Measurements from ENCODE around the gene C2orf74. TPM values are rescaled to one million over a fixed set of nuclear protein-coding genes. Genes with fewer than 3 reads are reported as not detected.

C2orf74 gene
- total and polyA plus RNA-seq, 9 of the 15 experiments (the other 6 are each of a cell fraction or from before 2014, with no cell fraction given), result not detected

DNA sequence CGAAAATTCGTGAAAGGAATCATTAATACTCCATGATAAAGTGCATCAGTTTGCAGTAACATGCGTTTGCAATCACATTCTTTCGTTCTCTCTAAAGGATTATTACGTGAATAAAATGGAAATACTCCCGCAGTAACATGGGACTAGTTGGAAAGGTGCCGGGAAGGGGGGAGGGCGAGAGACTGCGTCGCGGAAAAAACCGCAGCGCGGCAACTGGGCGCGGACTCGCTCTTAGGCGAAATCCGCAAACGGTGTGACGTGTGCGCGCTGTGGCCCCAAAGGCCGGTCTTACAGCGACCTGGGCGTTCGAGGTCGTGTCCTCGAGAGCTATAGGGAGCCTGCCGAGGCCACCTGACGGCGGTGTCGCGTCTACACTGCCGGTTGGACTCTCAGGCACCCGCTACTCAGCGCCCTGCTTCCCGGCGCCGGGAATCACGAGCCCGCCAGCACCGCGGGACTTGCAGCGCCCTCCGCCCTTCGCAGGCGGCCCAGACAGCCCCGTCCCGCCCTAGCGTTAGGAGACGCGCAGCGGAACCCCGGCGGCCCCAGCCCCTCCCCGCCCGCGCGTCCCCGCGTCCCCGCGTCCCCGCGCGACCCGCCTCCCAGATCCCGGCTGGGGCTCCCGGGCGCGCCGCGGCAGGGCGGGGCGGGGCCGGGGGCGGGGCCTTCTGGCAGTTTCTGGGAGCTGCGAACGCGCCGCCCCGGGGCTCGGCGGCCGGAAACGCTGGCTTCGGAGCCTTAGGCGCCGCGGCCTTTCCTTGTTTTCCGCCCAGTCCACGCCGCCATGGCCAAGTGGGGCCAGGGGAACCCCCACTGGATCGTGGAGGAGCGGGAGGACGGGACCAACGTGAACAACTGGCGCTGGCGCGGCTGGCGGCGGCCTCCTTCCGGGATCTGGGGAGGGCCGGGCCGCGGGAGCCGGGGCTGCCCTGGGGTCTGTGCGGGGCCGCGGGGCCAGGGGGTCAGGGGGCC, 15.1 kb downstream of the C2orf74 start (continued):
- TF ChIP-seq NFE2L1 (tag; IDR thresholded peaks at IDR 0.05; ENCODE audit: borderline replicate concordance, low read depth) (no peak), ELF1 (tag; IDR thresholded peaks at IDR 0.05) (peak; percentile 73), BCOR (IDR thresholded peaks at IDR 0.05) (0 out of 2 replicates have a peak, but pooled peaks have one; percentile 46), SOX6 (IDR thresholded peaks at IDR 0.05) (peak; percentile 56), POLR2G (IDR thresholded peaks at IDR 0.05; ENCODE audit: low read depth, low read length) (peak; percentile 94), NFXL1 (CRISPR knock-in tag; IDR thresholded peaks at IDR 0.05) (no peak), PPARD (CRISPR knock-in tag; IDR thresholded peaks at IDR 0.05) (no peak), SRSF1 (IDR thresholded peaks at IDR 0.05; ENCODE audit: low read depth, low read length) (no peak), PHTF2 (CRISPR knock-in tag; IDR thresholded peaks at IDR 0.05) (no peak), TAF15 (IDR thresholded peaks at IDR 0.05; ENCODE audit: low read depth, low read length) (no peak), PRPF4 (IDR thresholded peaks at IDR 0.05; ENCODE audit: insufficient read depth, low read depth, low read length, poor library complexity, severe bottlenecking) (no peak), XRCC4 (IDR thresholded peaks at IDR 0.05; ENCODE audit: extremely low read depth, insufficient read depth, insufficient read length) (no peak), ILK (tag; IDR thresholded peaks at IDR 0.05; ENCODE audit: borderline replicate concordance, low read depth) (no peak), RFX7 (CRISPR knock-in tag; IDR thresholded peaks at IDR 0.05) (no peak), ZNF217 (CRISPR knock-in tag; IDR thresholded peaks at IDR 0.05) (no peak), TFAM (CRISPR knock-in tag; conservative IDR thresholded peaks at IDR 0.05) (no peak), ZNF75A (CRISPR knock-in tag; IDR thresholded peaks at IDR 0.05) (no peak), ZNF717 (CRISPR knock-in tag; IDR thresholded peaks at IDR 0.05) (no peak)
- TF ChIP-seq, protein P1, sequence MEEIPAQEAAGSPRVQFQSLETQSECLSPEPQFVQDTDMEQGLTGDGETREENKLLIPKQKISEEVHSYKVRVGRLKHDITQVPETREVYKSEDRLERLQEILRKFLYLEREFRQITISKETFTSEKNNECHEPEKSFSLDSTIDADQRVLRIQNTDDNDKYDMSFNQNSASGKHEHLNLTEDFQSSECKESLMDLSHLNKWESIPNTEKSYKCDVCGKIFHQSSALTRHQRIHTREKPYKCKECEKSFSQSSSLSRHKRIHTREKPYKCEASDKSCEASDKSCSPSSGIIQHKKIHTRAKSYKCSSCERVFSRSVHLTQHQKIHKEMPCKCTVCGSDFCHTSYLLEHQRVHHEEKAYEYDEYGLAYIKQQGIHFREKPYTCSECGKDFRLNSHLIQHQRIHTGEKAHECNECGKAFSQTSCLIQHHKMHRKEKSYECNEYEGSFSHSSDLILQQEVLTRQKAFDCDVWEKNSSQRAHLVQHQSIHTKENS (CRISPR knock-in tag; IDR thresholded peaks at IDR 0.05), result no peak
- TF ChIP-seq, protein P2, sequence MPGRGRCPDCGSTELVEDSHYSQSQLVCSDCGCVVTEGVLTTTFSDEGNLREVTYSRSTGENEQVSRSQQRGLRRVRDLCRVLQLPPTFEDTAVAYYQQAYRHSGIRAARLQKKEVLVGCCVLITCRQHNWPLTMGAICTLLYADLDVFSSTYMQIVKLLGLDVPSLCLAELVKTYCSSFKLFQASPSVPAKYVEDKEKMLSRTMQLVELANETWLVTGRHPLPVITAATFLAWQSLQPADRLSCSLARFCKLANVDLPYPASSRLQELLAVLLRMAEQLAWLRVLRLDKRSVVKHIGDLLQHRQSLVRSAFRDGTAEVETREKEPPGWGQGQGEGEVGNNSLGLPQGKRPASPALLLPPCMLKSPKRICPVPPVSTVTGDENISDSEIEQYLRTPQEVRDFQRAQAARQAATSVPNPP (IDR thresholded peaks at IDR 0.05; ENCODE audit: borderline replicate concordance, insufficient read depth, insufficient read length), result no peak
- TF ChIP-seq, protein P3, sequence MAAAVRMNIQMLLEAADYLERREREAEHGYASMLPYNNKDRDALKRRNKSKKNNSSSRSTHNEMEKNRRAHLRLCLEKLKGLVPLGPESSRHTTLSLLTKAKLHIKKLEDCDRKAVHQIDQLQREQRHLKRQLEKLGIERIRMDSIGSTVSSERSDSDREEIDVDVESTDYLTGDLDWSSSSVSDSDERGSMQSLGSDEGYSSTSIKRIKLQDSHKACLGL (CRISPR knock-in tag; IDR thresholded peaks at IDR 0.05; ENCODE audit: borderline replicate concordance, poor library complexity, severe bottlenecking), result no peak
- TF ChIP-seq, protein P4, sequence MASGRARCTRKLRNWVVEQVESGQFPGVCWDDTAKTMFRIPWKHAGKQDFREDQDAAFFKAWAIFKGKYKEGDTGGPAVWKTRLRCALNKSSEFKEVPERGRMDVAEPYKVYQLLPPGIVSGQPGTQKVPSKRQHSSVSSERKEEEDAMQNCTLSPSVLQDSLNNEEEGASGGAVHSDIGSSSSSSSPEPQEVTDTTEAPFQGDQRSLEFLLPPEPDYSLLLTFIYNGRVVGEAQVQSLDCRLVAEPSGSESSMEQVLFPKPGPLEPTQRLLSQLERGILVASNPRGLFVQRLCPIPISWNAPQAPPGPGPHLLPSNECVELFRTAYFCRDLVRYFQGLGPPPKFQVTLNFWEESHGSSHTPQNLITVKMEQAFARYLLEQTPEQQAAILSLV (tag; IDR thresholded peaks at IDR 0.05), result no peak
- TF ChIP-seq, protein P5, sequence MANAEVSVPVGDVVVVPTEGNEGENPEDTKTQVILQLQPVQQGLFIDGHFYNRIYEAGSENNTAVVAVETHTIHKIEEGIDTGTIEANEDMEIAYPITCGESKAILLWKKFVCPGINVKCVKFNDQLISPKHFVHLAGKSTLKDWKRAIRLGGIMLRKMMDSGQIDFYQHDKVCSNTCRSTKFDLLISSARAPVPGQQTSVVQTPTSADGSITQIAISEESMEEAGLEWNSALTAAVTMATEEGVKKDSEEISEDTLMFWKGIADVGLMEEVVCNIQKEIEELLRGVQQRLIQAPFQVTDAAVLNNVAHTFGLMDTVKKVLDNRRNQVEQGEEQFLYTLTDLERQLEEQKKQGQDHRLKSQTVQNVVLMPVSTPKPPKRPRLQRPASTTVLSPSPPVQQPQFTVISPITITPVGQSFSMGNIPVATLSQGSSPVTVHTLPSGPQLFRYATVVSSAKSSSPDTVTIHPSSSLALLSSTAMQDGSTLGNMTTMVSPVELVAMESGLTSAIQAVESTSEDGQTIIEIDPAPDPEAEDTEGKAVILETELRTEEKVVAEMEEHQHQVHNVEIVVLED (CRISPR knock-in tag; IDR thresholded peaks at IDR 0.05), result peak; percentile 45; the same call in 1 of the 2 replicates
